ENCODE measurements around the gene MUC16.

- TF ChIP-seq CTCF (IDR thresholded peaks at IDR 0.05) (no peak), EZH2 (IDR thresholded peaks at IDR 0.05; ENCODE audit: borderline replicate concordance, insufficient read depth, low read depth, low read length, poor library complexity, severe bottlenecking) (no peak)
Observed at GRCh38 chr19:9054765-9055164, 44.6 kb upstream of the MUC16 start.

Measured in B cell (primary cell).